Karpas-422 (cell line): ENCODE measurements around the gene SMARCA1. TPM values are rescaled to one million over a fixed set of nuclear protein-coding genes. Genes with fewer than 3 reads are reported as not detected.

Experiments
- DNase-seq: peaks from one replicate; pipeline ENCODE4 v3.0.0-alpha.2; 2015
- H2AFZ ChIP-seq: fragments of 200-600 bp; sonication (generic); 2 replicates; pipeline ENCODE4 v1.6.1; 2014; ENCODE audit warnings: antibody characterized with exemption, low read length, mixed read lengths
- H3K27ac ChIP-seq: fragments of 200-600 bp; sonication (generic); 2 replicates; pipeline ENCODE4 v1.5.1; 2014; ENCODE audit warnings: mild to moderate bottlenecking, low read length, moderate library complexity
- H3K27me3 ChIP-seq: fragments of 200-600 bp; sonication (generic); 2 replicates; pipeline ENCODE4 v1.6.1; 2014; ENCODE audit warnings: low read length, mixed read lengths
- H3K36me3 ChIP-seq: fragments of 200-600 bp; sonication (generic); 2 replicates; pipeline ENCODE4 v1.6.1; 2014; ENCODE audit warnings: low read length, mixed read lengths; ENCODE audit not compliant: insufficient read depth
- H3K4me1 ChIP-seq: fragments of 200-600 bp; sonication (generic); 2 replicates; pipeline ENCODE4 v1.6.1; 2014; ENCODE audit warnings: mild to moderate bottlenecking, low read length, mixed read lengths
- H3K4me2 ChIP-seq: fragments of 200-600 bp; sonication (generic); 2 replicates; pipeline ENCODE4 v1.6.1; 2014; ENCODE audit warnings: low read length, low read depth, mild to moderate bottlenecking; ENCODE audit not compliant: poor library complexity, severe bottlenecking
- H3K4me3 ChIP-seq: fragments of 200-600 bp; sonication (generic); 2 replicates; pipeline ENCODE4 v1.5.1; 2014; ENCODE audit warnings: mild to moderate bottlenecking, antibody characterized with exemption, low read length, mixed read lengths
- H3K79me2 ChIP-seq: fragments of 200-600 bp; sonication (generic); 2 replicates; pipeline ENCODE4 v1.6.1; 2014; ENCODE audit warnings: mild to moderate bottlenecking, low read length, mixed read lengths
- H3K9ac ChIP-seq: fragments of 200-600 bp; sonication (generic); 2 replicates; pipeline ENCODE4 v1.6.0; 2014; ENCODE audit warnings: low read length
- H3K9me2 ChIP-seq: fragments of 200-600 bp; sonication (generic), shearing (Covaris generic); replicated peaks from 2 replicates; pipeline ENCODE4 v1.6.0; 2014; ENCODE audit warnings: mild to moderate bottlenecking, low read length, moderate library complexity; ENCODE audit not compliant: insufficient read depth
- H3K9me3 ChIP-seq: fragments of 300-700, 200-600 bp; sonication (generic); 2 replicates; pipeline ENCODE4 v1.6.1; 2014; ENCODE audit warnings: low read length, mixed read lengths
- H4K20me1 ChIP-seq: fragments of 200-600 bp; sonication (generic); 2 replicates; pipeline ENCODE4 v1.6.1; 2014; ENCODE audit warnings: mild to moderate bottlenecking, antibody characterized with exemption, low read length, low read depth; ENCODE audit not compliant: insufficient read depth
- small RNA-seq: library from RNA; depleted of rRNA; stranded (forward); fragments of <200 nt; gene quantifications from one replicate; pipeline ENCODE3, GENCODE V24; 2014
- total RNA-seq: library from RNA; depleted of rRNA; stranded (reverse); fragments of >200 nt; shearing (Covaris generic); gene quantifications from 2 replicates; pipeline ENCODE4 v1.2.3, GENCODE V29; 2014; ENCODE audit warnings: low replicate concordance; rRNA removed

The SMARCA1 gene
- total RNA-seq, 1 experiment from 2014 or later: not detected

GRCh38 chrX:129423191-129423590, 100.1 kb downstream of the SMARCA1 start:
- no peaks in the 10 kb centered on the region for H3K27me3 ChIP-seq
- H3K9ac ChIP-seq: no peak overlapping the region
- H3K4me2 ChIP-seq: no peak overlapping the region
- no peaks in the 10 kb centered on the region for H3K36me3 ChIP-seq
- H2AFZ ChIP-seq: no peak overlapping the region
- H4K20me1 ChIP-seq: no peaks in the 10 kb centered on the region
- H3K4me1 ChIP-seq: no peaks in the 10 kb centered on the region
- H3K4me3 ChIP-seq: no peak overlapping the region
- H3K27ac ChIP-seq: no peak overlapping the region
- DNase-seq: no peak
- H3K9me2 ChIP-seq: no peaks in the 10 kb centered on the region
- no peaks in the 10 kb centered on the region for H3K79me2 ChIP-seq
- H3K9me3 ChIP-seq: no peaks in the 10 kb centered on the region

- DNase-seq: no peak
- H3K9me2 ChIP-seq: no peaks in the 10 kb centered on the region
- no peaks in the 10 kb centered on the region for H3K79me2 ChIP-seq
- H3K27me3 ChIP-seq: no peaks in the 10 kb centered on the region
- no peak overlapping the region for H3K4me2 ChIP-seq
- H3K4me3 ChIP-seq: no peak overlapping the region
- no peaks in the 10 kb centered on the region for H3K4me1 ChIP-seq
- no peak overlapping the region for H3K9ac ChIP-seq
- H3K36me3 ChIP-seq: no peaks in the 10 kb centered on the region
- H3K9me3 ChIP-seq: no peaks in the 10 kb centered on the region
- H4K20me1 ChIP-seq: no peaks in the 10 kb centered on the region
- no peak overlapping the region for H2AFZ ChIP-seq
- no peak overlapping the region for H3K27ac ChIP-seq
Observed at GRCh38 chrX:129404670-129405008, 118.7 kb downstream of the SMARCA1 start.

- no peak overlapping the region for H3K4me2 ChIP-seq
- H3K4me3 ChIP-seq: no peak overlapping the region
- H2AFZ ChIP-seq: no peak overlapping the region
- H3K79me2 ChIP-seq: no peaks in the 10 kb centered on the region
- no peaks in the 10 kb centered on the region for H3K4me1 ChIP-seq
- H3K27me3 ChIP-seq: no peaks in the 10 kb centered on the region
- H3K9me2 ChIP-seq: no peaks in the 10 kb centered on the region
- no peaks in the 10 kb centered on the region for H3K9me3 ChIP-seq
- no peak overlapping the region for H3K27ac ChIP-seq
- H3K36me3 ChIP-seq: no peaks in the 10 kb centered on the region
- no peak overlapping the region for H3K9ac ChIP-seq
- DNase-seq: no peak
- no peaks in the 10 kb centered on the region for H4K20me1 ChIP-seq
Observed at GRCh38 chrX:129403974-129404669, 119.2 kb downstream of the SMARCA1 start.

Small RNA genes within 50 kb of the gene (small RNA-seq; reads per million reads assigned to genes)
- gene RF01169 (not detected), gene RNA5SP513 (0.59 reads per million, percentile 14 among the genes with 10 or more reads in this experiment), gene RPS26P56 (not detected)

Other genes starting within 250 kb of the SMARCA1 start
- 5.5 and 8.1 TPM in 2 replicates for gene OCRL, start 16.8 kb upstream of the SMARCA1 start, total RNA-seq
- gene APLN, start 131.5 kb upstream of the SMARCA1 start, total RNA-seq: not detected in 2 replicates
- gene XPNPEP2, start 215.5 kb upstream of the SMARCA1 start, total RNA-seq: not detected in 2 replicates